ENCODE measurements around the gene SMAP1.

The SMAP1 gene

GRCh38 chr6:70657706-70658105, 10.0 kb upstream of the SMAP1 start:
- Histone ChIP-seq H3K9me3 (no peaks in the 10 kb centered on the region), H3K27ac (no peak overlapping the region), H3K4me3 (no peak overlapping the region), H3K4me1 (no peaks in the 10 kb centered on the region), H3K27me3 (no peaks in the 10 kb centered on the region), H3K36me3 (no peaks in the 10 kb centered on the region)
- TF ChIP-seq CTCF (IDR thresholded peaks at IDR 0.05), result no peak
- no peak for DNase-seq
- intact Hi-C loops (cut with DNase I; ENCODE audit: low total_unique reads), result no loop called here

- Histone ChIP-seq H3K4me1 (peaks cover 0 to 11% (median 0%) of the 10 kb centered on the region in 4 donors), H3K36me3 (no peaks in the 10 kb centered on the region), H3K4me3 (no peak overlapping the region), H3K27ac (no peak overlapping the region), H3K9me3 (no peaks in the 10 kb centered on the region), H3K27me3 (no peaks in the 10 kb centered on the region)
- no peak for DNase-seq
- intact Hi-C loops (cut with DNase I; ENCODE audit: low total_unique reads), result no loop called here
- TF ChIP-seq CTCF (IDR thresholded peaks at IDR 0.05), result no peak
These were observed 3.7 kb upstream of the SMAP1 start for GRCh38 chr6:70663881-70664466.

- intact Hi-C loops (cut with DNase I; ENCODE audit: low total_unique reads), result loop anchor here (5.0 kb wide), 1 partner anchor 254 kb away; the partner anchor contains the start of gene FAM135A
- Histone ChIP-seq H3K36me3 (no peaks in the 10 kb centered on the region), H3K9me3 (no peaks in the 10 kb centered on the region), H3K4me1 (peaks cover 0 to 22% (median 0%) of the 10 kb centered on the region in 4 donors), H3K27me3 (no peaks in the 10 kb centered on the region), H3K27ac (peak overlapping the region in 1 of 2 donors; percentile 96), H3K4me3 (no peak overlapping the region)
- DNase-seq, result no peak
- TF ChIP-seq CTCF (IDR thresholded peaks at IDR 0.05), result no peak
These were observed 977 bp upstream of the SMAP1 start for GRCh38 chr6:70666706-70667105.

DNA sequence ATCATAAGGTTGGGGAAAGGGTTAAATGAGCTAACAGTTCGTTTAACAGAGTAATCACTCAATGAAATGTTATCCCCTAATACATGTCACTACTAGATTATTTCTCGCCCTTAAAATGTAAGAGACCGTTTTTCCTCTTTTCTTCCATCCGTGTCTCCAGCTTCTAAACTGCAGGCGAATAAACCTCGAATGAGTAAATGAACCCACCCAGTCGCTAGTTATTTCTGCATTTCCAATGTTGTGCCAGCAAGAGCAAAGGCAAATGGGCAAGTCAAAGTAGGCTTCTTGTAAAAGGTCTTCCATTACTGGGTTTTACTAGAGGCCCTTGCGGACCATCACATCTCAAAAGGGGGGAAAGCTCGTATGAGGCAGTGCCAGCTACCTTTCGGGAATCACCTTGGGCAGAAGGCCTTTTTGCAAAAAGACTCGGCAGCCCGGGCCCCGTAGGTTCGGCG, 400 bp upstream of the SMAP1 start:
- H3K4me1 ChIP-seq, result peaks cover 0 to 22% (median 0%) of the 10 kb centered on the region in 4 donors
- intact Hi-C loops (cut with DNase I; ENCODE audit: low total_unique reads), result loop anchor here (5.0 kb wide), 1 partner anchor 255 kb away; the partner anchor contains the start of gene FAM135A

DNA sequence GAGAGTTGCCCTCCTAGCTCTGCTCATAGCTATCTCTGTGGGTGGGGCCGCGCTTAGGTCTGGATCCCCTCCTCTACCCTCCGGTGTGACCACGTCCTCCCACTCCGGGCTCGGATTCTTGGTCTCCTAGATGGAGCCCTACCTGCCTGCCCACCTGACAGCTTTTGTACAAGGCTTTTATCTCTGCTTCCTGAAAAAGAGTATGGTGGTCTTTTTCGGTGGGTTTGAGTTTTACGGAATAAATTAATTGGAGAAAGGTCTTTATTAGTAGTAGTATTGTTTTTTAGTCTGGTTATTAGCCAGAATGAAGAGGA, 773 bp downstream of the SMAP1 start:
- Histone ChIP-seq H3K27me3 (no peaks in the 10 kb centered on the region), H3K9me3 (no peaks in the 10 kb centered on the region), H3K27ac (peak overlapping the region; percentile 96), H3K4me1 (peaks cover 0 to 22% (median 2%) of the 10 kb centered on the region in 4 donors), H3K36me3 (no peaks in the 10 kb centered on the region), H3K4me3 (peak overlapping the region; percentile 93 to 95)
- intact Hi-C loops (cut with DNase I; ENCODE audit: low total_unique reads), result loop anchor here (5.0 kb wide), 1 partner anchor 256 kb away; the partner anchor contains the start of gene FAM135A
- no peak for TF ChIP-seq CTCF (IDR thresholded peaks at IDR 0.05)
- no peak for DNase-seq

More for the DNA sequence above, 400 bp upstream of the SMAP1 start:
- DNase-seq, result no peak
- no peaks in the 10 kb centered on the region for H3K27me3 ChIP-seq
- peak overlapping the region; percentile 93 to 95 for H3K4me3 ChIP-seq
- H3K36me3 ChIP-seq, result no peaks in the 10 kb centered on the region
- H3K9me3 ChIP-seq, result no peaks in the 10 kb centered on the region
- H3K27ac ChIP-seq, result peak overlapping the region; percentile 96
- no peak for TF ChIP-seq CTCF (IDR thresholded peaks at IDR 0.05)
